22Rv1 (cell line): ENCODE data around the gene GABRG3.
"Not testable (repeated sequence)": the region's sequence is repeated elsewhere in the genome, so short reads cannot be mapped to it uniquely, and the experiment has no call there.

ENCODE experiments used
- H3K27ac ChIP-seq: fragments of 450-650 bp; 2 replicates; pipeline ENCODE4 v1.5.1; 2017
- CTCF ChIP-seq: fragments of 450-650 bp; IDR thresholded peaks from 2 replicates; pipeline ENCODE4 v1.5.1; 2017; ENCODE audit warnings: mild to moderate bottlenecking
- ZFX ChIP-seq: fragments of 450-650 bp; IDR thresholded peaks from 2 replicates; pipeline ENCODE4 v1.6.1; 2017; ENCODE audit warnings: antibody characterized with exemption, borderline replicate concordance

Gene GABRG3

GRCh38 chr15:27183201-27183600 lies 212.2 kb downstream of the GABRG3 start:
- TF ChIP-seq CTCF (no peak), ZFX (no peak)
- no peak overlapping the region for H3K27ac ChIP-seq

DNA sequence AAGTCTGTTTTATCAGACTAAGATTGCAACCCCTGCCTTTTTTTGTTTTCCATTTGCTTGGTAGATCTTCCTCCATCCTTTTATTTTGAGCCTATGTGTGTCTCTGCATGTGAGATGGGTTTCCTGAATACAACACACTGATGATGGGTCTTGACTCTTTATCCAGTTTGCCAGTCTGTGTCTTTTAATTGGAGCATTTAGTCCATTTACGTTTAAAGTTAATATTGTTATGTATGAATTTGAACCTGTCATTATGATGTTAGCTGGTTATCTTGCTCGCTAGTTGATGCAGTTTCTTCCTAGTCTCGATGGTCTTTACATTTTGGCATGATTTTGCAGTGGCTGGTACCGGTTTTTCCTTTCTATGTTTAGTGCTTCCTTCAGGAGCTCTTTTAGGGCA lies 220.5 kb downstream of the GABRG3 start:
- H3K27ac ChIP-seq, result not testable (repeated sequence)

GRCh38 chr15:27196691-27197090 lies 225.7 kb downstream of the GABRG3 start:
- H3K27ac ChIP-seq, result no peak overlapping the region
- TF ChIP-seq ZFX (no peak), CTCF (no peak)

DNA sequence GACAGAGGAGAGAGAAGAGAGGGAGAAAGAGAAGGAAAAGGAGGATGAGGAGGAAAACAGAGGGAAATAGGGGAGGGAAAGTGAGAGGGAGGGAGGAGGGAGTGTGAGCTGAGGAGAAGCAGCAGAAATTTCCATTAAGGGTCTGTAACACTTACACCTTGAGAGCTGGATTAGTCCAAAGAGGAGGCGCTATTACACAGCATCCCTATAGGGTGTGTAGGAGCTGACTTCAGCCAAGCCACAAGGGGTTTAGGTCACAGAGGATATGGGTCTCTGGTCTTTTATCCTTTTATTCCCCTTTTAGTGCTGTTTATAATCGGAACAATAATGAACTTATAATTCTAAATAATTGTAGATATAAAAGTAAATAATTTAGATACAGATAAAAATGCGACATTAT lies 230.4 kb downstream of the GABRG3 start:
- TF ChIP-seq ZFX (no peak), CTCF (no peak)
- no peak overlapping the region for H3K27ac ChIP-seq

- TF ChIP-seq CTCF, result no peak
- TF ChIP-seq ZFX, result no peak
- H3K27ac ChIP-seq, result no peak overlapping the region
Measured at GRCh38 chr15:27210176-27210575, 239.2 kb downstream of the GABRG3 start.

DNA sequence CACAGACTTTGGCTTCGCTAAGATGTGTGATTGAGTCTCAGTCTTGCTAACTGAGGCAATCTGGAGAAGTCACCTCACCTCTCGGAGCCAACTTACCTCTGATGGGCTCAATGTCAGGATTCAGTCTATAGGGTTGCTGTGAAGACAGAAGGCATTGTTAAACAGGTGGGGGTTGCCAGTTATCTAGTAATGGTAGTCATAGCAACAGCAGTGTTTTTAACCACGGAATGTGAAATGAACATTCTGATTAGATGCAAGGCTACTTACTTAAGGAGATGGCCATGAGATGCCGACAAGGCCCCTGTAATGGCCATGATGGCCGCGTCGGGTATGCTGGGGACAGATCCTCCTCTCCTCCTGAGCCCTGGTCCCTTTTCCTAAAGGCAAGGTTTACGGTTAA lies 243.1 kb downstream of the GABRG3 start:
- no peak for TF ChIP-seq CTCF
- no peak for TF ChIP-seq ZFX
- H3K27ac ChIP-seq, result no peak overlapping the region

- TF ChIP-seq CTCF, result no peak
- TF ChIP-seq ZFX, result no peak
- no peak overlapping the region for H3K27ac ChIP-seq
Measured at GRCh38 chr15:27214961-27215360, 244.0 kb downstream of the GABRG3 start.

- TF ChIP-seq ZFX, result no peak
- TF ChIP-seq CTCF, result no peak
- H3K27ac ChIP-seq, result no peak overlapping the region
Measured at GRCh38 chr15:27218426-27218825, 247.4 kb downstream of the GABRG3 start.
